Astrocyte (in vitro differentiated cells and primary cell): Measurements from ENCODE around the gene SLC36A1.
"Not testable (repeated sequence)": the region's sequence is repeated elsewhere in the genome, so short reads cannot be mapped to it uniquely, and the experiment has no call there.

ENCODE experiments used
- CTCF ChIP-seq: IDR thresholded peaks from 2 replicates; pipeline ENCODE4 v1.5.1; 2011; ENCODE audit warnings: low read depth, mild to moderate bottlenecking, inconsistent platforms, low read length, moderate library complexity; ENCODE audit not compliant: insufficient read depth
- EZH2 ChIP-seq: IDR thresholded peaks from 2 replicates; pipeline ENCODE4 v1.6.1; 2012; ENCODE audit warnings: mild to moderate bottlenecking, low read length, inconsistent platforms; ENCODE audit not compliant: insufficient read depth

GRCh38 chr5:151426347-151426746, 21.1 kb upstream of the SLC36A1 start:
- not testable (repeated sequence) for TF ChIP-seq CTCF, EZH2
